ENCODE measurements around the gene KLHDC10. TPM values are rescaled to one million over a fixed set of nuclear protein-coding genes. Genes with fewer than 3 reads are reported as not detected.

Gene KLHDC10
- total RNA-seq, 1 donor from 2014 or later, result 33.8 TPM

GRCh38 chr7:130156140-130156539, 85.8 kb downstream of the KLHDC10 start:
- no peaks in the 10 kb centered on the region for H3K27me3 Mint-ChIP-seq (ENCODE audit: low read depth)
- peaks cover 43% of the 10 kb centered on the region for H3K36me3 Mint-ChIP-seq (ENCODE audit: low read depth)
- H3K4me3 Mint-ChIP-seq, result no peak overlapping the region
- peaks cover 2% of the 10 kb centered on the region for H3K9me3 Mint-ChIP-seq
- no peak for TF ChIP-seq CTCF (conservative IDR thresholded peaks at IDR 0.05)
- H3K27ac Mint-ChIP-seq (ENCODE audit: unreplicated experiment), result no peak overlapping the region
- H3K4me1 Mint-ChIP-seq, result no peaks in the 10 kb centered on the region
- no peak for DNase-seq (ENCODE audit: low read depth, low spot score)

DNA sequence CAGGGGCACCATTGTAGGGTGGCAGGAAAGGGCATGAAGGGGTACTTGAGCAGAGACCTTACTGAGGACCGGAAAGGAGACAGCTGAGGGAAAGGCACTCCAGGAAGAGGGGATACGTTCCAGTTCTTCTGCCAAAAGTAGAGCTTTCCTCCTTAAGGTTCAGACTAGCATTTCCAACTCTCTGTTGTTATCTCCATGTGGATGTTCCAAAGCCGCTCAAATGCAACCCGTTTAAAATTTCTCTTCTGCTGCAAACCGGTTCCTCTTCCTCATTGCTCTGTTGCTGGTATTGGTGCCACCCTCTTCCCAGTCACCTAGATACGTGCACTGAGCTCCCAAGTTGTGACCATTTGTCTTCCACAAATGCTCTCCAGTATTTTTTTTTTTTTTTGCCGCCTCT, 87.4 kb downstream of the KLHDC10 start:
- Mint-ChIP-seq H3K36me3 (ENCODE audit: low read depth) (peaks cover 46% of the 10 kb centered on the region), H3K9me3 (peaks cover 2% of the 10 kb centered on the region), H3K27ac (ENCODE audit: unreplicated experiment) (no peak overlapping the region), H3K27me3 (ENCODE audit: low read depth) (no peaks in the 10 kb centered on the region), H3K4me3 (no peak overlapping the region), H3K4me1 (no peaks in the 10 kb centered on the region)
- TF ChIP-seq CTCF (conservative IDR thresholded peaks at IDR 0.05), result no peak
- no peak for DNase-seq (ENCODE audit: low read depth, low spot score)

DNA sequence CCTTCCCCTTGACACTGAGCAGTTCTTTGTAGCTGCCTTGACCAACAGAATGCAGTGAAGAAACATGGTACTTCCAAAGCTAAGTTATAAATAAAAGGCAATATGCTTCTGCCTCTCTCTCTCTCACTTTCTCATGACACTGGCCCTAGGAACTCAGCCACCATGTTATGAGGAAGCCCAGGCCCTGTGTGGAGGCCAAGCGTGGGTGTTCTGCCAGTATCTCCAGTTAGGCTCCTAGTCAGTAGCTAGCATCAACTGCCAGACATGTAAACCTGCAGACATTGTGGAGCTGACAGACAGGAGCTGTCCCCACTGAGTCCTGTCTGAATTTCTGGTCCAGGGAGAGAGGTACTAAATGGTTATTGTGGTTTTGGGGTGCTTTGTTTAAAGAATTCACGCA, 89.7 kb downstream of the KLHDC10 start:
- DNase-seq (ENCODE audit: low read depth, low spot score), result no peak

GRCh38 chr7:130160455-130160854, 90.1 kb downstream of the KLHDC10 start:
- no peak overlapping the region for H3K27ac Mint-ChIP-seq (ENCODE audit: unreplicated experiment)
- TF ChIP-seq CTCF (conservative IDR thresholded peaks at IDR 0.05), result no peak

More for the DNA sequence above, 89.7 kb downstream of the KLHDC10 start:
- no peaks in the 10 kb centered on the region for H3K27me3 Mint-ChIP-seq (ENCODE audit: low read depth)
- TF ChIP-seq CTCF (conservative IDR thresholded peaks at IDR 0.05), result no peak
- no peak overlapping the region for H3K4me3 Mint-ChIP-seq
- H3K9me3 Mint-ChIP-seq, result peaks cover 2% of the 10 kb centered on the region
- H3K27ac Mint-ChIP-seq (ENCODE audit: unreplicated experiment), result no peak overlapping the region
- no peaks in the 10 kb centered on the region for H3K4me1 Mint-ChIP-seq
- peaks cover 53% of the 10 kb centered on the region for H3K36me3 Mint-ChIP-seq (ENCODE audit: low read depth)

GRCh38 chr7:130162196-130162595, 91.9 kb downstream of the KLHDC10 start:
- no peaks in the 10 kb centered on the region for H3K9me3 Mint-ChIP-seq
- H3K27me3 Mint-ChIP-seq (ENCODE audit: low read depth), result no peaks in the 10 kb centered on the region
- peaks cover 42% of the 10 kb centered on the region for H3K36me3 Mint-ChIP-seq (ENCODE audit: low read depth)
- no peak for TF ChIP-seq CTCF (conservative IDR thresholded peaks at IDR 0.05)
- no peak overlapping the region for H3K27ac Mint-ChIP-seq (ENCODE audit: unreplicated experiment)
- DNase-seq (ENCODE audit: low read depth, low spot score), result no peak
- no peak overlapping the region for H3K4me3 Mint-ChIP-seq
- no peaks in the 10 kb centered on the region for H3K4me1 Mint-ChIP-seq

More at GRCh38 chr7:130160455-130160854, 90.1 kb downstream of the KLHDC10 start:
- Mint-ChIP-seq H3K4me3 (no peak overlapping the region), H3K36me3 (ENCODE audit: low read depth) (peaks cover 51% of the 10 kb centered on the region), H3K9me3 (peaks cover 2% of the 10 kb centered on the region), H3K4me1 (no peaks in the 10 kb centered on the region), H3K27me3 (ENCODE audit: low read depth) (no peaks in the 10 kb centered on the region)
- DNase-seq (ENCODE audit: low read depth, low spot score), result no peak
